Raji (cell line): ENCODE data around the gene SNX19.

Experiments used
- POLR2A ChIP-seq: IDR thresholded peaks from 2 replicates; pipeline ENCODE4 v1.6.1; 2011; ENCODE audit warnings: low read depth, low read length, control low read depth; ENCODE audit not compliant: insufficient read depth

Gene SNX19

GRCh38 chr11:130865774-130866114 lies 50.5 kb downstream of the SNX19 start:
- TF ChIP-seq POLR2A = no peak

GRCh38 chr11:130865091-130865773 lies 51.0 kb downstream of the SNX19 start:
- TF ChIP-seq POLR2A = no peak

- TF ChIP-seq POLR2A = no peak
Observed at GRCh38 chr11:130861902-130862860, 54.1 kb downstream of the SNX19 start.

GRCh38 chr11:130861283-130861682 lies 55.0 kb downstream of the SNX19 start:
- no peak for TF ChIP-seq POLR2A

GRCh38 chr11:130859886-130860285 lies 56.4 kb downstream of the SNX19 start:
- no peak for TF ChIP-seq POLR2A

GRCh38 chr11:130858215-130858614 lies 58.1 kb downstream of the SNX19 start:
- TF ChIP-seq POLR2A = no peak

- TF ChIP-seq POLR2A = no peak
Observed at GRCh38 chr11:130854483-130854882, 61.8 kb downstream of the SNX19 start.

GRCh38 chr11:130852589-130852988 lies 63.7 kb downstream of the SNX19 start:
- no peak for TF ChIP-seq POLR2A

GRCh38 chr11:130850185-130850944 lies 65.9 kb downstream of the SNX19 start:
- TF ChIP-seq POLR2A = no peak

GRCh38 chr11:130849215-130849568 lies 67.1 kb downstream of the SNX19 start:
- no peak for TF ChIP-seq POLR2A

- TF ChIP-seq POLR2A = no peak
Observed at GRCh38 chr11:130848361-130849214, 67.7 kb downstream of the SNX19 start.

- TF ChIP-seq POLR2A = no peak
Observed at GRCh38 chr11:130847517-130847916, 68.8 kb downstream of the SNX19 start.

- TF ChIP-seq POLR2A = no peak
Observed at GRCh38 chr11:130846606-130847005, 69.7 kb downstream of the SNX19 start.

- no peak for TF ChIP-seq POLR2A
Observed at GRCh38 chr11:130842001-130842400, 74.3 kb downstream of the SNX19 start.

- TF ChIP-seq POLR2A = no peak
Observed at GRCh38 chr11:130840679-130841078, 75.6 kb downstream of the SNX19 start.
